ENCODE results near the gene VSIR.
A peak's percentile ranks its signal among the peaks of the same experiment; 100 is the strongest.

VSIR gene

DNA sequence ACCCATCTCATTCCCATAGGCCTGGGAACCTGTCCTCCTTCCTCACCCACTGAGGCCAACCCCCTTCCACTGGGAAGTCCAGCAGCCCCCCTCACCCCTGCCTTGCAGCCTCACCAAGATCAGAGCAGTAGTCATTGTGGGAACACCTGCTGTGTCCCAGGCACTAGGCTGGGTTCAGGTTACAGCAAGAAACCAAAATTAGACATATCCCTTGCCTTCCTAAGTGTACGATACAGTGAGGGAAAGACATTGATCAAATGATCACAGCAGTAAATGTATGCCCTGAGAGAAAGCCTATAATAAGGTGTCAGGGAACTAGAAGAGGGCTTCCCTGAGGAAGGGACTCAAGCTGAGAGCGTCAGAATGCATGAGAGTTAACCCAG lies 36.8 kb downstream of the VSIR start:
- Mint-ChIP-seq H3K9me3 (no peaks in the 10 kb centered on the region), H3K4me1 (peaks cover 60% of the 10 kb centered on the region), H3K27me3 (no peaks in the 10 kb centered on the region), H3K27ac (peak overlapping the region; percentile 84), H3K4me3 (peak overlapping the region; percentile 0), H3K36me3 (no peaks in the 10 kb centered on the region)
- DNase-seq (ENCODE audit: low spot score in 2 of 2) (no peak), ATAC-seq (ENCODE audit: low read depth) (no peak)

DNA sequence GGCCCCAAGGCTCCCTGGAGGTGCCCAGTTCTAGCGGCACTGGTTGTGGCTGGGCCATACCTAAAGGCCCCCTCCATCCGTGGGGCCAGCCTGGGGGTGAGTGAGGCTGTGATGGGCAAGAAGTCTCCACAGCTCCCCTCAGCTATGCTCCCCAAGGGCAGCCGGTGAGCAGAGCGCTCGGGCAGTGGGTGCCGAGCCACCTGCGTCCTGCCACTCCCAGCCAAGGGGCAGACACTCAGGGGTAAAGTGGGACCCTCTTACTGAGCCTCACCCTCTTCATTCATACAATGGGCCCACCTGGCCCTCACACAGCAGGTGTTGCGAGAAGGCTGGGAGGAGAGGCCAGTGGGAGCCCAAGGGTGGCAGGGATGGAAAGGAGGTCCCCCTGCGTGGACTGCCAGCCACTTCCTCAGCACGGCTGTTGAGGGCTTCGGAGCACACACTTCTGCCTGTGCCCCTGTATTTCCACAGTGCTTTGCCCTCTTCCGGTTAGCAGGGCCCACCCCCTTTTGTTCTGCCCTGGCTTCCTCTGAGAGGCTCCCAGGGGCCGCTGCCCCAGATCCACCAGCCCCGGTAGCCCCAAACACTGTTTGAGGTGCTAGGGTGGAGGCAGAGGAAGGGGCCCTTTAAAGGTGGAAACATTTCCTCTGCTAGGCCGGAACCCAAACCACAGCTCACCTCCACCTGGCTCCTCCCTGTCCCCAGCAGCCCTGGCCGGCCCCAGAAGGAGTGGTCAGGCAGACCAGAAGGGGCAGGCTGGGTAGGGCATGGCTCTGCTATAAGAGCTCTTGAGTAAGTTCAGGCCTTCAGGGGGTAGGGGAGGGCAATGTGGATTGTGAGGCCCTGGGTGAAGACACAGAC lies 37.4 kb downstream of the VSIR start:
- no peaks in the 10 kb centered on the region for H3K36me3 Mint-ChIP-seq
- H3K27me3 Mint-ChIP-seq = no peaks in the 10 kb centered on the region
- peaks cover 55% of the 10 kb centered on the region for H3K4me1 Mint-ChIP-seq
- peak overlapping the region; percentile 84 for H3K27ac Mint-ChIP-seq
- DNase-seq (ENCODE audit: low spot score in 2 of 2) (no peak), ATAC-seq (ENCODE audit: low read depth) (peak; percentile 71)
- H3K9me3 Mint-ChIP-seq = no peaks in the 10 kb centered on the region
- H3K4me3 Mint-ChIP-seq = peak overlapping the region; percentile 54

DNA sequence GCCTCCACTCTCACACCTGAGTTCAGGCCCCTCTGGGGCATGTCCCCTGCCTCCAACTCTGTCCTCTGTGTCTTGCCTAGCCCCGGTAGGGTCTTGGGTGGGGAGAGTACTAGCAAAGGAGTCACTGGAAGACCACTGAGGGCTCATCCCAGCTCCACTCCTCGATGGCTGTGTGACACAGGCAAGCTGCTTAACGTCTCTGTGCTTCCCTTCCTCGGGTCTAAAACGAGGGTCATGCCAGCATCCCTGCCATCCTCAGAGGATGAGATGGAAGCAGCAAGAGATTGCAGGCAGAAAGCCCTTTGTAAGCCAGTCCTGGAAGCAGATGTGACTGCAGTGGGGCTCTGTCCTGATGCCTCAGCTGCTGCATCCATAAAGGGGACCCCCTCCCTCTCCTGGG lies 38.5 kb downstream of the VSIR start:
- H3K4me1 Mint-ChIP-seq = peaks cover 43% of the 10 kb centered on the region
- no peak for ATAC-seq (ENCODE audit: low read depth)
- peak overlapping the region; percentile 14 for H3K4me3 Mint-ChIP-seq
- no peaks in the 10 kb centered on the region for H3K9me3 Mint-ChIP-seq
- H3K27me3 Mint-ChIP-seq = no peaks in the 10 kb centered on the region
- H3K36me3 Mint-ChIP-seq = no peaks in the 10 kb centered on the region
- DNase-seq (ENCODE audit: low spot score in 2 of 2) = no peak
- H3K27ac Mint-ChIP-seq = no peak overlapping the region

DNA sequence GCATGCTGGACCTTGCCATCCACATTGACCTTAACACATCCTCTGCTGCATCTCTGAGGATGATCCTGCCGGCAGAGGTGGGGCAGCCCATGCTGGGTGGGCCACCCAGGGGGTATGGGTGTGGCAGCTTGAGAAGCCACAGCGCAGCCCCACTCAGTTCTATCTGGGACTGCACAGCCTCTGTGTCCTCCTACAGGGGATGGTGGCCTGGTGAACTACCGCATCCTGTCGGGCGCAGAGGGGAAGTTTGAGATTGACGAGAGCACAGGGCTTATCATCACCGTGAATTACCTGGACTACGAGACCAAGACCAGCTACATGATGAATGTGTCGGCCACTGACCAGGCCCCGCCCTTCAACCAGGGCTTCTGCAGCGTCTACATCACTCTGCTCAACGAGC lies 41.5 kb downstream of the VSIR start:
- Mint-ChIP-seq H3K27ac (no peak overlapping the region), H3K36me3 (no peaks in the 10 kb centered on the region), H3K9me3 (no peaks in the 10 kb centered on the region), H3K27me3 (no peaks in the 10 kb centered on the region), H3K4me3 (no peak overlapping the region), H3K4me1 (peaks cover 55% of the 10 kb centered on the region)
- ATAC-seq (ENCODE audit: low read depth) (no peak), DNase-seq (ENCODE audit: low spot score in 2 of 2) (no peak)

DNA sequence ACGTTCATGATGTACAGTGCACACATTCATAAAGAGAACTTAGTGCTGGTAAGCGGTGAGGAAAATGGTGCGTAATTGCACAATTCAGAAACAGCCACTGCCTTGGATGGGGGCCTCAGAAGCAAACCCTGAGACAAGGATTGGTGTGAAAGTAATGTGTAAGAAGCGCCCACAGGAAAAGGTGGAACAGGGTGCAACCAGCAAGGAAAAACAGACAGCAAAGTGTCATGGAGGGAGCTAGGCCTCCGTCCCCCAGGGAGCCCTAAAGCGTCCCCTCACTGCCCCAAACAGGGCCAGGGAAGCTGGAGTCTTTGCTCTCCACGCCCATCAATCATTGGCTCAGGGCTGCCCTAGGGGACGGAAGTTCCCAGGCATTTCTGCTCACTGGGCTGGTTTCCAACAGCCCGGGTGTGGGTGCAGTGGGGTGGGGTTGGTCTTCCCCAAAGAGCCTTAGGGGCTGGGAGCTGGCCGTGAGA lies 44.1 kb downstream of the VSIR start:
- Mint-ChIP-seq H3K36me3 (no peaks in the 10 kb centered on the region), H3K4me1 (peaks cover 43% of the 10 kb centered on the region), H3K9me3 (no peaks in the 10 kb centered on the region), H3K4me3 (peak overlapping the region; percentile 24), H3K27me3 (no peaks in the 10 kb centered on the region), H3K27ac (no peak overlapping the region)
- ATAC-seq (ENCODE audit: low read depth) (no peak), DNase-seq (ENCODE audit: low spot score in 2 of 2) (no peak)

DNA sequence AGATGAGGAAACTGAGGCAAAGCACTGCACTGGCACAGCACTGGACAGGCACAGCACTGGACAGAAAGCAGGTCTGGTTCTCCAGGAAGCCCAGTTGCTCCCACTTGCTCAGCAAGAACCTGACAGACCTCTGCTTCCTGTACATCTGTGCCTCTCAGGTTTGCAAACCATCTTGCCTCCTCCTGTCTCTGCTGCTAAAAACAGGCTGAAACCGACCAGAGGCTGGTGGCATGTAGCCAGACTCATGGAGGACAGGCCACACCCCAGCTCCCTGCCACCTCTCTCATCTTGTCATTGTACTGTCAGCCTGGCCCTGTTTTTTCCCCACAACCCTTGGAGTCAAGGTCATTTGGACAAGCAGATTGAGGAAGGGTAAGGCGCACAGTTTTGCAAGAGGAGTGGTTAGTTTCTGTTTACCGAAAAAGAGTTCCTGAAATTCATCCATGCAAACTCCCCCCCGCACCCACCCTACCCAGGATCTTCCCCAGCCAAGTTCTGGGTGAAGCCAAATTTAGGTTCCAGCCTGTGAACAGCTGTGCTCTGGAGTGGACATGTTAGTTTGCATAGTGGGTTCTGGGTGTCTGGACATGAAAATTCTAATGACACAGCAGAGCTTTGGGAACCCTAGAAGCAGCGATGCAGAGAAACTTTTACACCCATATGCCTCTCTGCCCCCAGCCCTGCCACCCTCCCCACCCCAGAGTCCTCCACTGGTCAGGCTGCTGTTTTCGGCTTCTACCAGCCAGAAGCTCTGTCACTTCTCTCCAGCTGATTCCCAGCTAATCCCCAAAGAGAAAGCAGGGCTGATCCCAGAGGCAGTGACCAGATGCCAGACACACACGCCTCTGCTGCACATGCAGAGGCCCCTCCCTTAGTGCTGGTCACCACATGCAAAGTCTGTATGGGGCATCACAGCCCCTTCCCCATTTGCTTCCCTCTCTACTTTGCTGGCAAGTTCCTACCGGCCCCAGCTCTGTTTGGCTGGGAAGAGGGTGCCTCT lies 45.3 kb downstream of the VSIR start:
- no peaks in the 10 kb centered on the region for H3K36me3 Mint-ChIP-seq
- peak overlapping the region; percentile 72 for H3K4me3 Mint-ChIP-seq
- H3K9me3 Mint-ChIP-seq = no peaks in the 10 kb centered on the region
- no peaks in the 10 kb centered on the region for H3K27me3 Mint-ChIP-seq
- DNase-seq (ENCODE audit: low spot score in 2 of 2) (peak; percentile 39 to 47), ATAC-seq (ENCODE audit: low read depth) (peak; percentile 71)
- peaks cover 38% of the 10 kb centered on the region for H3K4me1 Mint-ChIP-seq
- peak overlapping the region; percentile 88 for H3K27ac Mint-ChIP-seq

DNA sequence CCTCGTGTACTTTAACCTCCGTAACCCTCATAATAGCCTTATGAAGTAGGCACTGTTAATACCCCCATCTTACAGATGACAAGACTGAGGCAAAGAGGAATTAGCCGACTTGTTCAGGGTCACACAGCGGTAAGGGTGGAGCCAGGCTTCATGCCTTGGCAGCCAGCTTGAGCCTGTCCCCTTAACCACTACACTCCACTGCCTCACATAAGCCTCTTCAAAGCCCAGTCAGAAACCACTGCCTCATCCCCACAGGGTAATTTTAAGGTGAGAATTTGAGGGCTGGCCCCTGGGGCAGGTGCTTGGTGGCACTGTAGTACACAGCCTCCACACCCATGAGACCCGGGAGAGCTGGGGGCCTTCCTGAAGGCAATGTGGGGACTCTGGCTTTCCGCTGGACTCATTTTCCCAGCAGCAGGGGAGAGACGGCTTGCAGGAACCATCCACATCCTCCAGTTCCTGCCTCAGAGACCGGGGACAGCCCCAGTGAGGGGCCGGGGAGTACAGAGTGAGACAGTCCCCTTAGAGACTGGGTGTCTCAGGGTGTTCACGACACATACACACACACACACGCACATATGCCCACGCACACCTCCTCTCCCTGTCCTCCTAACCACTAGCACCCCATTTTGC lies 46.1 kb downstream of the VSIR start:
- no peaks in the 10 kb centered on the region for H3K36me3 Mint-ChIP-seq
- peak overlapping the region; percentile 88 for H3K27ac Mint-ChIP-seq
- H3K9me3 Mint-ChIP-seq = no peaks in the 10 kb centered on the region
- DNase-seq (ENCODE audit: low spot score in 2 of 2) (no peak), ATAC-seq (ENCODE audit: low read depth) (peak; percentile 62)
- no peaks in the 10 kb centered on the region for H3K27me3 Mint-ChIP-seq
- peaks cover 42% of the 10 kb centered on the region for H3K4me1 Mint-ChIP-seq
- peak overlapping the region; percentile 72 for H3K4me3 Mint-ChIP-seq

DNA sequence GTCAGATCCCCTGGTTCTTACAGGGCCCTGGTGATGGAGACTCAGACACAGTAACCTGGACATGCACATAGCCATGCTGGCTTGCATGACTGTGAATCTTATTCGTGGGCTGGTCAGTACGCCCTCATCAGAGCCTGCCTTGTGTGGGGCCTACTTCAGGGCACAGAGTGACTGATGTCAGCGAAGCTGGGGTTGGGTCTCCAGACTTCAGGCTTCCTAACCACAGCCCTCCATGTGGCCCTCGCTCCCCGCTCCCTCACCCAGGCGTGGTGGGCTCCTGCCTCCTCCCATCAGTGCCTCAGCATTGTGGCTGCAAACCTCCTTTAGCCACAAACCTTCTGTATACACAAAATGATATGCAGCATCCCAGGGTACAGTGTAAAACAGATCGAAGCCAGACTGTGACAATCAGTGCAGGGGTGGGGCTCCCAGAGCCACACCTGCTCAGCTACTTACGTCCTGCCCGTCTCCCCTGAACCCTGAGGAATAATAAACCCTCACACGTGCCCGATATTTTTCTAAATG lies 46.7 kb downstream of the VSIR start:
- DNase-seq (ENCODE audit: low spot score in 2 of 2) (no peak), ATAC-seq (ENCODE audit: low read depth) (peak; percentile 31)
- Mint-ChIP-seq H3K27ac (peak overlapping the region; percentile 88), H3K4me1 (peaks cover 45% of the 10 kb centered on the region), H3K27me3 (no peaks in the 10 kb centered on the region), H3K36me3 (no peaks in the 10 kb centered on the region), H3K4me3 (peak overlapping the region; percentile 72), H3K9me3 (no peaks in the 10 kb centered on the region)

DNA sequence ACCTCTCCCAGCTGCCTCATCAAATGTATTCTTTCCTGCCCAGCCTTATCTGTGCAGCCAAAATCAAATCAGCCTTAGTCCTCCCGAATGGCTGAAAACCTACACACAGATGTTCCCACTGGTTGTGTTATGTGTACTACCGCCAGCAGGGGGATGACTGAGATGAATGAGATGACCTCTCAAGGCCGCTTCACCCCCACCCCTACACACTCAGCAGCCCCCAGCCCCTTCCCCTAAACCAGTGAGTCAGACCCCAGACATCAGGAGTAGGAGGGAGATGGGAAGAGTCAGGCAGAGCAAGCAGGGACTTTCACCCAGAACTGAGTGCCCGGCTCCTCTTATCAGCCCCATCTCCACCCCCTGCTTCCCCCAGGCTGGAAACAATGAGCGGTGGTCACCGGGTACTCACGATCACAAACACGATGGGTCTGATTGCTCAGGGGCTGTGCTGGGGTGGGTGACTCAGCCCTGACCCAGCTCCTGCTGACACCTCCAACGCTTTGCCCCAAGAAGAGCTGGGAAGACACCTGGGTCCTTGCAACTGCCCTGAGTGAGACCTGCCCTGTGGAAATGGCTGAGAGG lies 47.2 kb downstream of the VSIR start:
- Mint-ChIP-seq H3K27me3 (no peaks in the 10 kb centered on the region), H3K4me3 (no peak overlapping the region), H3K9me3 (no peaks in the 10 kb centered on the region), H3K4me1 (peaks cover 45% of the 10 kb centered on the region), H3K27ac (peak overlapping the region; percentile 88), H3K36me3 (no peaks in the 10 kb centered on the region)
- ATAC-seq (ENCODE audit: low read depth) = no peak
- DNase-seq (ENCODE audit: low spot score in 2 of 2) = no peak

DNA sequence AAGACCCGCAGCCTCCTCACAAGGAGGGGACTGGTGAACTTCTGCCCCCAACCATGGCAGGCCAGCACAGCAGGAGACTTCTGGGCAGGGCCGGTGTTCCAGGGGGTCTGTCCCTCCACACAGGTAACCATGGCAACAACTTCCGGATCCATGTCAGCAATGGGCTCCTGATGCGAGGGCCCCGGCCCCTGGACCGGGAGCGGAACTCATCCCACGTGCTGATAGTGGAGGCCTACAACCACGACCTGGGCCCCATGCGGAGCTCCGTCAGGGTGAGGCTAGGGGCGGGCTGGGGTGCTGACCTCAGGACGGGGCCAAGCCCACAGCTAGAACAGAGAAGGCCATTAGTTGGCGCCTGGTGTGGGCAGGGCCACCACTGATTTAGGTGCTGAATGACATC lies 48.1 kb downstream of the VSIR start:
- Mint-ChIP-seq H3K9me3 (no peaks in the 10 kb centered on the region), H3K27ac (peak overlapping the region; percentile 88), H3K4me3 (no peak overlapping the region), H3K4me1 (peaks cover 45% of the 10 kb centered on the region), H3K36me3 (no peaks in the 10 kb centered on the region), H3K27me3 (no peaks in the 10 kb centered on the region)
- DNase-seq (ENCODE audit: low spot score in 2 of 2) = no peak
- ATAC-seq (ENCODE audit: low read depth) = no peak

DNA sequence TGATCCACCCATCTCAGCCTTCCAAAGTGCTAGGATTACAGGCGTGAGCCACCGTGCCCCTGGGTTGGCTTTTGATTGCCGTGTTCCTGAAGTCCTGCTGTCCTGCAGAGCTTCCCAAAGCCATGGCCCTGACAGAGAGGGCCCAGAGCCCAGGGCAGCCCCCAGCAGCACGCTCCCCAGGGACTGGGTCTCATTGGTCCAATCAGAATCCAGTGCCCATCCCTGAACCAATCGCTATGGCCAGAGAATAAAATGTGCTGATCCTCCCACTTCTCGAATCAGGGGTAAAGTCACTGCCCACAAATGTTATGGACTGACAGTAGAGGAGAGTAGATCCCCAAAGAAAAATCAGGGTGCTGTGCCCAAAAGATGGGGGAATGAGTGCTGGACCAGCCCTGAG lies 48.8 kb downstream of the VSIR start:
- Mint-ChIP-seq H3K27me3 (no peaks in the 10 kb centered on the region), H3K4me1 (peaks cover 45% of the 10 kb centered on the region), H3K9me3 (no peaks in the 10 kb centered on the region), H3K4me3 (no peak overlapping the region), H3K27ac (no peak overlapping the region), H3K36me3 (no peaks in the 10 kb centered on the region)
- no peak for DNase-seq (ENCODE audit: low spot score in 2 of 2)
- ATAC-seq (ENCODE audit: low read depth) = no peak

DNA sequence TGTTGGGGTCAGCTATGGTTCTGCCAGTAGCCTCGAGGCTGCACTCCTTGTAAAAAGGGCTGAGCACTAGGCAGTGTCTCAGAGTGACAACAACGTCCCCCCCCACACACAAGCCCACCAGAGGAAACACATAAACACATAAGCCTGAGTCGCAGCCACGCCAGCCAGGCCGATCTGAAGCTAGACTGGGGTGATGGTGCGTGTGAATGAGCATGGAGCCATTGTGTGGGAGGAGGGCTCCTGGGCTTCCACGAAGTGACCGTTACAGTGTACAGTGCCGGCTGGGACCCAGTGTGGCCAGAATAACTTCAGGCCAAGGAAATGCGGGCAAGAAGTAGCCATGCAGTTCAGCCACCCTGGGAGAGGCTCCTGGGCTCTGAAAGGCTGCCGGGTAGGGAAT lies 50.0 kb downstream of the VSIR start:
- H3K27ac Mint-ChIP-seq = no peak overlapping the region
- H3K9me3 Mint-ChIP-seq = no peaks in the 10 kb centered on the region
- no peak for ATAC-seq (ENCODE audit: low read depth)
- H3K4me3 Mint-ChIP-seq = no peak overlapping the region
- H3K36me3 Mint-ChIP-seq = no peaks in the 10 kb centered on the region
- H3K4me1 Mint-ChIP-seq = peaks cover 36% of the 10 kb centered on the region
- H3K27me3 Mint-ChIP-seq = no peaks in the 10 kb centered on the region
- no peak for DNase-seq (ENCODE audit: low spot score in 2 of 2)

DNA sequence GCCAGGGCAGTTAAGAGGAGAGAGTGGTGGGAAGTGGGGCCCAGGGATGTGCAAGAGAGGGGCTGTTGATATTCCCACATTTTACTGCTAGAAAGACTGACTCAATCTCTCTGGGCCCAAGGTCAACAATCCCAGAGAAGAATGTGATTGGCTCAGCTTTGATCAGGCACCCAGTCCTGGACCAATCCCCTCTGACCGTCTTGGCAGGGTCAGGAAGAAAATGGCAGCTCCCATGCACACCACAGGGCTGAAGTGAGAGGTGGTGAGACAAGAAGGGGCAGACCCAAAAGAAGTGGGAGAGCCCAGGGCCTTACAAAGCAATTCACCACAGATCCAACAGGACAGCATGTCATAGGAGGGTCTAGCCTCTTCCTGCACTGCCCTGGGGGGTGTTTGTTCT lies 50.5 kb downstream of the VSIR start:
- H3K9me3 Mint-ChIP-seq = no peaks in the 10 kb centered on the region
- no peaks in the 10 kb centered on the region for H3K27me3 Mint-ChIP-seq
- no peaks in the 10 kb centered on the region for H3K36me3 Mint-ChIP-seq
- peaks cover 32% of the 10 kb centered on the region for H3K4me1 Mint-ChIP-seq
- DNase-seq (ENCODE audit: low spot score in 2 of 2) (no peak), ATAC-seq (ENCODE audit: low read depth) (no peak)
- no peak overlapping the region for H3K27ac Mint-ChIP-seq
- H3K4me3 Mint-ChIP-seq = no peak overlapping the region
